Spleen (tissue), 7 donors: ENCODE data around the gene PPFIA2.

ENCODE experiments used
- CTCF ChIP-seq, 11 experiments: fragments of 200-600 bp in 7 of 11; fragments of 450-650 bp in 4 of 11; sonication (generic) in 4 of 11; IDR thresholded peaks in 8 of 11; conservative IDR thresholded peaks in 3 of 11; 1 replicate in 7 of 11; 2 replicates in 4 of 11; pipeline versions ENCODE4 v1.4.0 to v1.8.0; 2016 to 2021; ENCODE audit warnings: antibody characterized with exemption in 11 of 11, inconsistent platforms in 4 of 11, mild to moderate bottlenecking in 1 of 11
- POLR2A ChIP-seq, 3 donors: fragments of 450-650 bp; IDR thresholded peaks; one replicate each; pipeline ENCODE4 v1.5.1; 2017; ENCODE audit warnings: antibody characterized with exemption in 3 of 3, mild to moderate bottlenecking in 1 of 3
- donor health status: DM: no; HTN: no; CAD: no; lungs with moderate emphysema.
- donor health status: DM: no; HTN: no; CAD: no.
- donor health status: DM: no; HTN: no; CAD: no.

GRCh38 chr12:81401241-81401640, 357.9 kb downstream of the PPFIA2 start:
- no peak for TF ChIP-seq CTCF (IDR thresholded peaks at IDR 0.05 in 8 of 11, conservative IDR thresholded peaks at IDR 0.05 in 3 of 11)
- no peak for TF ChIP-seq POLR2A (IDR thresholded peaks at IDR 0.05)
